ENCODE measurements around the gene RFC4. TPM values are rescaled to one million over a fixed set of nuclear protein-coding genes. Genes with fewer than 3 reads are reported as not detected.

The RFC4 gene
- total RNA-seq, 5 donors from 2014 or later (not counting 1 experiment from before 2014, with no cell fraction given) = 13.4 to 21.0 (median 19.2) TPM

DNA sequence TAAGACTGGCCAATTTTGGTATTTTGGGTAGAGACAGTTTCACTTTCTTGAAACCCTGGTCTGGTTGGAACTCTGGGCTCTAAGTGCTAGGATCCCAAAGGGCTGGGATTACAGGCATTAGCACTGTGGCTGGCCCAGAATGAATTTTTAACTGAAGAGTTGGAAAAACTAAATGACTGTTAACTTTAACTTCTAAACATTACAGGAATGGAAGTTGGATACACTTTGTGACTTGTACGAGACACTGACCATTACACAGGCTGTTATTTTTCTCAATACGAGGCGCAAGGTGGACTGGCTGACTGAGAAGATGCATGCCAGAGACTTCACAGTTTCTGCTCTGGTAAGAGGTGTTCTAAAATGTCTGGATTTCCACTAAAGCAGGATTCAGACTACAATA lies 19.4 kb downstream of the RFC4 start:
- Mint-ChIP-seq H3K4me1 (peaks cover 66 to 73% (median 67%) of the 10 kb centered on the region in 3 donors), H3K4me3 (peak overlapping the region; percentile 98 to 100 (median 100)), H3K36me3 (peaks cover 61% of the 10 kb centered on the region), H3K27ac (peak overlapping the region; percentile 72 to 100), H3K9me3 (no peaks in the 10 kb centered on the region), H3K27me3 (peaks cover 0 to 2% of the 10 kb centered on the region in 2 donors)
- peak overlapping the region; percentile 47 for H3K27ac ChIP-seq (ENCODE audit: low read length)
- H3K4me1 ChIP-seq (ENCODE audit: control insufficient read depth in 1 of 2, extremely low read depth in 1 of 2, insufficient read depth in 2 of 2, low read length in 2 of 2) = peaks cover 33 to 38% of the 10 kb centered on the region in 2 experiments
- no peak for ATAC-seq (replicated peaks in 1 of 4)
- H3K4me3 ChIP-seq (ENCODE audit: control insufficient read depth in 1 of 2, extremely low read depth in 1 of 2, low read length in 1 of 2) = no peak overlapping the region
- ChIA-PET CTCF (no interaction called here), POLR2A (no interaction called here)
- peaks cover 11 to 65% of the 10 kb centered on the region in 2 donors for H3K36me3 ChIP-seq (ENCODE audit: control insufficient read depth in 2 of 2, extremely low read depth in 1 of 2, insufficient read depth in 1 of 2, low read length in 1 of 2)
- H3K9me3 ChIP-seq = no peaks in the 10 kb centered on the region
- peak in 1 of 35 experiments; percentile 22 for DNase-seq
- no peaks in the 10 kb centered on the region for H3K27me3 ChIP-seq (replicated peaks in 1 of 2; ENCODE audit: control insufficient read depth in 2 of 2, extremely low read depth in 1 of 2, insufficient read depth in 2 of 2, low read length in 1 of 2)
- no CpG with 5 or more reads among the region's 3 CpGs for WGBS (ENCODE audit: insufficient coverage)

DNA sequence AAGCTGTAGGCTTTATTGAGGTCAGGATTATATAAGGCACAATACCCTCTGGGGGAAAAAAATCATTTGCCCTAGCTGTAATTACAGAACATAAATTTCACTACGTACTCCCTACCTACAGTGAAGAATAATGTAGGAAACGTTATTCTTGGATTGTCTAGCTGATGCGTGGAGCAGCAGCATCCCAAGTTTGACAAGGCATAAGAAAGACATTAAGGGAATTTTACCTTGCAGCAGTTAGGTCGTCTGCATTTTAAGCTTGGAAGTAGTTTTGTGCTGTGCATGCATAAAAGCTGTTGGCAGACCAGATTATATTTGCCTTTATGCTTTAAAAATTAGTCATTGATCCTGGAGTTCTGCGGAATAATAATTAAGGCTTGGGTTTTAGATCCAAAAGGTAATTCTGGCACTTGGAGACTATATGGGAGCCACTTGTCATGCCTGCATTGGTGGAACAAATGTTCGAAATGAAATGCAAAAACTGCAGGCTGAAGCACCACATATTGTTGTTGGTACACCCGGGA lies 20.7 kb downstream of the RFC4 start:
- H3K36me3 Mint-ChIP-seq = peaks cover 56% of the 10 kb centered on the region
- peak overlapping the region; percentile 60 to 100 for H3K27ac Mint-ChIP-seq
- DNase-seq (no peak), ATAC-seq (replicated peaks in 1 of 4) (no peak)
- peaks cover 0 to 2% of the 10 kb centered on the region in 2 donors for H3K27me3 Mint-ChIP-seq
- ChIA-PET CTCF (interaction anchor here (0.6 to 2.2 kb wide), 2 partner anchors 36 to 233 kb away, joined by 3 to 6 read pairs; no protein-coding TSS in a partner anchor), POLR2A (interaction anchor here (0.6 to 3.2 kb wide), 7 partner anchors 8 to 842 kb away, joined by 3 to 22 read pairs (median 4); partner anchors contain the start of genes DNAJB11 (in 1 of the 2) and RFC4 (in 1 of the 2))
- Histone ChIP-seq H3K4me3 (ENCODE audit: control insufficient read depth in 1 of 2, extremely low read depth in 1 of 2, low read length in 1 of 2) (peak overlapping the region; percentile 84 to 100), H3K27ac (ENCODE audit: low read length) (peak overlapping the region; percentile 96), H3K36me3 (ENCODE audit: control insufficient read depth in 2 of 2, extremely low read depth in 1 of 2, insufficient read depth in 1 of 2, low read length in 1 of 2) (peaks cover 11 to 62% of the 10 kb centered on the region in 2 donors), H3K27me3 (replicated peaks in 1 of 2; ENCODE audit: control insufficient read depth in 2 of 2, extremely low read depth in 1 of 2, insufficient read depth in 2 of 2, low read length in 1 of 2) (no peaks in the 10 kb centered on the region), H3K9me3 (no peaks in the 10 kb centered on the region), H3K4me1 (ENCODE audit: control insufficient read depth in 1 of 2, extremely low read depth in 1 of 2, insufficient read depth in 2 of 2, low read length in 2 of 2) (peaks cover 33 to 38% of the 10 kb centered on the region in 2 experiments)
- no peaks in the 10 kb centered on the region for H3K9me3 Mint-ChIP-seq
- peak overlapping the region; percentile 98 to 100 (median 100) for H3K4me3 Mint-ChIP-seq
- peaks cover 64 to 72% (median 68%) of the 10 kb centered on the region in 3 donors for H3K4me1 Mint-ChIP-seq
- WGBS (ENCODE audit: insufficient coverage) = 0% methylated on average over 2 of the region's 7 CpGs

DNA sequence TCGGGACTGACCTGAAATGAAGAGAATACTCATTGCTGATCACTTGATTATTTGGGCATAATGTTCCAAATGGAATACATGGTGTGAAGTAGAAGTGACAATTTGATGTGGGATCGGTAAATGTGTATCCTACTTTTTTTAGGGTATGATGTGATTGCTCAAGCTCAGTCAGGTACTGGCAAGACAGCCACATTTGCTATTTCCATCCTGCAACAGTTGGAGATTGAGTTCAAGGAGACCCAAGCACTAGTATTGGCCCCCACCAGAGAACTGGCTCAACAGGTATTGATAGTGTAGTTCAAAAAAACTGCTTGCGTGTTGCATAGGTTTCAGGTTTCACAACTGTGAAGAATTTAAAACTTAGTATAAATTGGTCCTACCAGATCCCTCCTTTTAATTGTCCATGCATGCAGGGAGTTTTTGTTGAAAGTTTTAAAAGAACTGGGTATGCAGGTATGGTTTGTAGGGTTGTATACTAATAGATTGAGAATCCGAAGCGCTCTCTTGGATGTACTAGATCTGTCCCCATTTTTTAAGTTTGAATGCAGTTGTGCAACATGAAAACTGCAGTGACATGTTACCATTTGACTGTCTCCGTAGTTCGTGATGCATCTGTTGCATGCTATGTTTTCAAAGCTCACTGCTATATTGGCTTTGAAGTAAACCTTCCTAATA lies 21.3 kb downstream of the RFC4 start:
- Mint-ChIP-seq H3K4me3 (peak overlapping the region; percentile 98 to 100 (median 100)), H3K27ac (peak overlapping the region; percentile 98 to 100), H3K4me1 (peaks cover 62 to 67% (median 66%) of the 10 kb centered on the region in 3 donors), H3K27me3 (peaks cover 0 to 2% of the 10 kb centered on the region in 2 donors), H3K36me3 (peaks cover 56% of the 10 kb centered on the region), H3K9me3 (no peaks in the 10 kb centered on the region)
- Histone ChIP-seq H3K27me3 (replicated peaks in 1 of 2; ENCODE audit: control insufficient read depth in 2 of 2, extremely low read depth in 1 of 2, insufficient read depth in 2 of 2, low read length in 1 of 2) (no peaks in the 10 kb centered on the region), H3K9me3 (no peaks in the 10 kb centered on the region), H3K4me3 (ENCODE audit: control insufficient read depth in 1 of 2, extremely low read depth in 1 of 2, low read length in 1 of 2) (peak overlapping the region; percentile 84 to 100), H3K27ac (ENCODE audit: low read length) (peak overlapping the region; percentile 96), H3K36me3 (ENCODE audit: control insufficient read depth in 2 of 2, extremely low read depth in 1 of 2, insufficient read depth in 1 of 2, low read length in 1 of 2) (peaks cover 11 to 56% of the 10 kb centered on the region in 2 donors), H3K4me1 (ENCODE audit: control insufficient read depth in 1 of 2, extremely low read depth in 1 of 2, insufficient read depth in 2 of 2, low read length in 2 of 2) (peaks cover 30 to 38% of the 10 kb centered on the region in 2 experiments)
- ChIA-PET POLR2A (interaction anchor here (0.5 to 3.2 kb wide), 15 partner anchors 7 to 1199 kb away, joined by 3 to 22 read pairs (median 4); partner anchors contain the start of genes RFC4 (in 2 of the 2) and DNAJB11 (in 1 of the 2)), CTCF (interaction anchor here in 1 of 2 donors (2.2 kb wide), 1 partner anchor 36 kb away, joined by 6 read pairs; no protein-coding TSS in a partner anchor)
- DNase-seq (peak in 1 of 35 experiments; percentile 23), ATAC-seq (replicated peaks in 1 of 4) (no peak)
- WGBS (ENCODE audit: insufficient coverage) = 10% methylated on average over 4 of the region's 7 CpGs

DNA sequence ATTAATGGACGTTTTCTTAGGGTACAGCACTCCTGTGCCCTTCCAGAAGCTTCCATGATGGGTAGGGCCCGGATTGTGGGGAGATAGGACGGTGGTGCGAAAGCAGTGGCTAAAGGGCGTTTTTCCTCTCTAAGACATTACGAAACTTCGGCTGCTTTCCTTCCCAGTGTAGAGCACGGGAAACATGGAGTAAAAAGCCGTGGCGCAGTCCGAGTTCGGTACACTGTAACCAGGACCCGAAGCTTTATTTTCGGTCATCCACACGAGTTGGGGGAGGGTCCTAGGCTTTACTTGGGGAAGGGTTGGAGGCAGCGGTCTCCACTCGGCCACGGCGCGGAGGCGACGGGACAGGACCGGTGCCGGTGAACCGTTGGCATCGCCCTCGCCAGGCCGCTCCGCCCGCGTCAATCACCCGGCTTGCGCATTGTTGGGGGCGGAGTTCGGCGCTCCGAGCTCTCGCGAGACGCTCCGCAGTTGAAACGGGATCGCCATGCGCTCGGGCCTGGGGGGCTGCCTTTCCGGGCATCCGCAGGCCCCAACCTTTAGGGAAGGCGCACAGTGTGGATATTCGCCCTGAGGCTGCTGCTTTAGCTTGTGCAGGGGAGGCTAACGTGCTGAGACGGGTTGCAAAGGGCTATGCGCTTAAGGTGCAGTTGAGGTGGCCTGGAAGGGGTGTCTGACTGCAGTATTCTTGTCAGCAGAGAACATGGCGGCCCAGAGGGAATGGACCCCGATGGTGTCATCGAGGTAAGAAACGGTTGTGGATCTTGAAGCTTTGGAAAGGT lies 22.4 kb downstream of the RFC4 start:
- no peaks in the 10 kb centered on the region for H3K9me3 Mint-ChIP-seq
- POLR2A ChIA-PET = interaction anchor here (0.5 to 3.2 kb wide), 26 partner anchors 8 to 1198 kb away, joined by 3 to 22 read pairs (median 5); partner anchors contain the start of genes DNAJB11 (in 2 of the 2), RFC4 (in 2 of the 2) and TRA2B (in 1 of the 2)

DNA sequence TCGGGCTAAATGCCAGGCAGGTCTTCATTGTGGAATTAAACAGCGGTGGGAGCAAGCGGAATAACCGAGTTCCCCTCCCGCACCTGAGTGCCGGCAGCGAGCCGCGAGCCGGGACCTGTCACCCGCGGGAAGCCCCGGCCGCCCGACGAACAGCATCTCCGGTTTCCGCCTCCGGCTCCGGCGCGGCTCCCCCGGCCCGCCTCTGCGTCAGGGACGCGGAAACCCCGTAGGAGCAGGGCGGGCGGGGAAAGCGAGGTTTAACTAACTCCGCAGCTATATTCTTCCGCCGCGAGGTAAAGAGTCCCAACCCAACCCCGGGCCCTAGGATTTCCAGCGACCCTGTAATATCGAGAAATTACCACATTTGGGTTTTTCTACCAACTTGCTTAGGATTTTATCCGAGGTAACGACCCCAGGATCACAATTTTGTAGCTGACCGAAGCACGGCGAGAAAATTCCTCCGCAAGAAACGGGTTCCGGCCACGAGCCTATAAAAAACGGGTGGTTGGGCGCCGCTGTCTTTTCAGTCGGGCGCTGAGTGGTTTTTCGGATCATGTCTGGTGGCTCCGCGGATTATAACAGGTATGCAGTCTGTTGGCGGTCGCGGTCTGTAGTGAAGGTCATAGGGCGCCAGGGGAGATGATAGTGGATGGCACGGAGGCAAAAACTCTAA lies 23.1 kb downstream of the RFC4 start, which contains the start of gene EIF4A2:
EIF4A2 (plus strand) TSS at position 520 of the 673 bp plus-strand sequence; CDS start at position 554, 34 bp downstream.
- ChIA-PET POLR2A (interaction anchor here (0.5 to 3.2 kb wide), 21 partner anchors 9 to 845 kb away, joined by 3 to 22 read pairs (median 5); partner anchors contain the start of genes DNAJB11 (in 2 of the 2), RFC4 (in 1 of the 2) and TRA2B (in 1 of the 2)), CTCF (interaction anchor here (1.0 to 1.2 kb wide), 3 partner anchors 166 to 356 kb away, joined by 3 to 4 read pairs (median 3); partner anchors contain the start of genes DNAJB11 (in 1 of the 2) and RPL39L (in 1 of the 2))
- ATAC-seq (replicated peaks in 1 of 4) (peak; percentile 71 to 77 (median 76)), DNase-seq (peak; percentile 76 to 95 (median 87))
- Histone ChIP-seq H3K27ac (ENCODE audit: low read length) (peak within 1 kb of the TSS; percentile 96), H3K9me3 (no peaks in the 10 kb centered on the region), H3K27me3 (replicated peaks in 1 of 2; ENCODE audit: control insufficient read depth in 2 of 2, extremely low read depth in 1 of 2, insufficient read depth in 2 of 2, low read length in 1 of 2) (no peaks in the 10 kb centered on the region), H3K4me1 (ENCODE audit: control insufficient read depth in 1 of 2, extremely low read depth in 1 of 2, insufficient read depth in 2 of 2, low read length in 2 of 2) (peaks cover 27 to 38% of the 10 kb centered on the region in 2 experiments), H3K36me3 (ENCODE audit: control insufficient read depth in 2 of 2, extremely low read depth in 1 of 2, insufficient read depth in 1 of 2, low read length in 1 of 2) (peaks cover 5 to 41% of the 10 kb centered on the region in 2 donors), H3K4me3 (ENCODE audit: control insufficient read depth in 1 of 2, extremely low read depth in 1 of 2, low read length in 1 of 2) (peak within 1 kb of the TSS; percentile 84 to 100)
- Mint-ChIP-seq H3K27ac (peak within 1 kb of the TSS; percentile 98 to 100), H3K36me3 (peaks cover 44% of the 10 kb centered on the region), H3K27me3 (peaks cover 0 to 2% of the 10 kb centered on the region in 2 donors), H3K4me1 (peaks cover 48 to 53% (median 52%) of the 10 kb centered on the region in 3 donors), H3K4me3 (peak within 1 kb of the TSS; percentile 98 to 100 (median 100)), H3K9me3 (no peaks in the 10 kb centered on the region)
- WGBS (ENCODE audit: insufficient coverage) = under 1% methylated on average over 57 of the region's 60 CpGs

More for the DNA sequence above, 22.4 kb downstream of the RFC4 start:
- ATAC-seq (replicated peaks in 1 of 4) (peak; percentile 69 to 79 (median 76)), DNase-seq (peak; percentile 62 to 89 (median 80))
- H3K27ac Mint-ChIP-seq = peak overlapping the region; percentile 98 to 100
- H3K36me3 Mint-ChIP-seq = peaks cover 52% of the 10 kb centered on the region
- CTCF ChIA-PET = interaction anchor here in 1 of 2 donors (1.2 to 2.2 kb wide), 2 partner anchors 37 to 214 kb away, joined by 3 to 6 read pairs; partner anchors contain the start of gene DNAJB11
- Histone ChIP-seq H3K27ac (ENCODE audit: low read length) (peak overlapping the region; percentile 96), H3K27me3 (replicated peaks in 1 of 2; ENCODE audit: control insufficient read depth in 2 of 2, extremely low read depth in 1 of 2, insufficient read depth in 2 of 2, low read length in 1 of 2) (no peaks in the 10 kb centered on the region), H3K9me3 (no peaks in the 10 kb centered on the region), H3K4me3 (ENCODE audit: control insufficient read depth in 1 of 2, extremely low read depth in 1 of 2, low read length in 1 of 2) (peak overlapping the region; percentile 84 to 100), H3K4me1 (ENCODE audit: control insufficient read depth in 1 of 2, extremely low read depth in 1 of 2, insufficient read depth in 2 of 2, low read length in 2 of 2) (peaks cover 30 to 38% of the 10 kb centered on the region in 2 experiments), H3K36me3 (ENCODE audit: control insufficient read depth in 2 of 2, extremely low read depth in 1 of 2, insufficient read depth in 1 of 2, low read length in 1 of 2) (peaks cover 10 to 48% of the 10 kb centered on the region in 2 donors)
- under 1% methylated on average over 49 of the region's 56 CpGs for WGBS (ENCODE audit: insufficient coverage)
- peaks cover 55 to 60% (median 59%) of the 10 kb centered on the region in 3 donors for H3K4me1 Mint-ChIP-seq
- peak overlapping the region; percentile 98 to 100 (median 100) for H3K4me3 Mint-ChIP-seq
- peaks cover 0 to 2% of the 10 kb centered on the region in 2 donors for H3K27me3 Mint-ChIP-seq

All from T-cell (primary cell).